ENCODE data around the gene COL26A1. TPM values are rescaled to one million over a fixed set of nuclear protein-coding genes. Genes with fewer than 3 reads are reported as not detected.
"Not testable (repeated sequence)": the region's sequence is repeated elsewhere in the genome, so short reads cannot be mapped to it uniquely, and the experiment has no call there.

Gene COL26A1
- polyA plus RNA-seq, 1 donor from 2014 or later: 36.6 TPM

DNA sequence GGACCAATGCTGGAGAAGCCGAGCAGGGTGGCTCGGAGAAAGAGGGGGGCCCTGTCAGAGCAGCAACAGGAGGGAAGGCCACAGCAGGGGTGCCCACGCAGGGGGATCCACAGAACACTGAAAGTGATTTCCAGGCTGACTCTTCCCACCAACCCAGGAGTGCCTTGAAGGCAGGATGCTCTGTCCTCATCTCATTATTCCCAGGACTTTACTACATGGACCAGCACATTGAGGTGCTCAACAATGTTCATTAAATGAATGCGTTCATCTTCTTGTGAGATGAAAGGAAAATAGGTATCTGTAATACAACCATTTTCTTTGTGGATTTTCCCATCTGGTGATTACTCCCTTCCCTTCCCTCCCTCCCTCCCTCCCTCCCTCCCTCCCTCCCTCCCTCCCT is 71.0 kb downstream of the COL26A1 start:
- Histone ChIP-seq H3K9me3 (ENCODE audit: low read length) (no peaks in the 10 kb centered on the region), H3K79me2 (replicated peaks; ENCODE audit: insufficient read depth, low read length) (no peaks in the 10 kb centered on the region), H3K27ac (ENCODE audit: low read length) (no peak overlapping the region), H3K9ac (ENCODE audit: low read length) (no peak overlapping the region), H4K20me1 (ENCODE audit: insufficient read depth) (no peaks in the 10 kb centered on the region), H3K4me2 (ENCODE audit: low read length) (no peak overlapping the region), H3K36me3 (ENCODE audit: insufficient read depth, low read length) (no peaks in the 10 kb centered on the region), H2AFZ (ENCODE audit: low read depth, low read length) (no peak overlapping the region), H3K4me3 (ENCODE audit: low read length) (no peak overlapping the region), H3K9me2 (ENCODE audit: insufficient read depth, low read length) (no peaks in the 10 kb centered on the region), H3K27me3 (ENCODE audit: insufficient read depth, low read depth, low read length) (no peaks in the 10 kb centered on the region), H3F3A (ENCODE audit: insufficient read depth, low read length, poor library complexity, severe bottlenecking) (no peaks in the 10 kb centered on the region)
- no peak for TF ChIP-seq RAD21 (conservative IDR thresholded peaks at IDR 0.05)
- no peak for TF ChIP-seq TAF1 (IDR thresholded peaks at IDR 0.05; ENCODE audit: low read depth)
- no peak for TF ChIP-seq EZH2 (IDR thresholded peaks at IDR 0.05; ENCODE audit: borderline replicate concordance, insufficient read depth, low read length, poor library complexity, severe bottlenecking)
- TF ChIP-seq EP300 (conservative IDR thresholded peaks at IDR 0.05; ENCODE audit: poor library complexity, severe bottlenecking): no peak
- TF ChIP-seq MXI1 (conservative IDR thresholded peaks at IDR 0.05; ENCODE audit: poor library complexity, severe bottlenecking): no peak
- TF ChIP-seq POLR2AphosphoS5 (IDR thresholded peaks at IDR 0.05): no peak
- no peak for TF ChIP-seq SMC3 (conservative IDR thresholded peaks at IDR 0.05; ENCODE audit: poor library complexity)
- TF ChIP-seq, protein P1, sequence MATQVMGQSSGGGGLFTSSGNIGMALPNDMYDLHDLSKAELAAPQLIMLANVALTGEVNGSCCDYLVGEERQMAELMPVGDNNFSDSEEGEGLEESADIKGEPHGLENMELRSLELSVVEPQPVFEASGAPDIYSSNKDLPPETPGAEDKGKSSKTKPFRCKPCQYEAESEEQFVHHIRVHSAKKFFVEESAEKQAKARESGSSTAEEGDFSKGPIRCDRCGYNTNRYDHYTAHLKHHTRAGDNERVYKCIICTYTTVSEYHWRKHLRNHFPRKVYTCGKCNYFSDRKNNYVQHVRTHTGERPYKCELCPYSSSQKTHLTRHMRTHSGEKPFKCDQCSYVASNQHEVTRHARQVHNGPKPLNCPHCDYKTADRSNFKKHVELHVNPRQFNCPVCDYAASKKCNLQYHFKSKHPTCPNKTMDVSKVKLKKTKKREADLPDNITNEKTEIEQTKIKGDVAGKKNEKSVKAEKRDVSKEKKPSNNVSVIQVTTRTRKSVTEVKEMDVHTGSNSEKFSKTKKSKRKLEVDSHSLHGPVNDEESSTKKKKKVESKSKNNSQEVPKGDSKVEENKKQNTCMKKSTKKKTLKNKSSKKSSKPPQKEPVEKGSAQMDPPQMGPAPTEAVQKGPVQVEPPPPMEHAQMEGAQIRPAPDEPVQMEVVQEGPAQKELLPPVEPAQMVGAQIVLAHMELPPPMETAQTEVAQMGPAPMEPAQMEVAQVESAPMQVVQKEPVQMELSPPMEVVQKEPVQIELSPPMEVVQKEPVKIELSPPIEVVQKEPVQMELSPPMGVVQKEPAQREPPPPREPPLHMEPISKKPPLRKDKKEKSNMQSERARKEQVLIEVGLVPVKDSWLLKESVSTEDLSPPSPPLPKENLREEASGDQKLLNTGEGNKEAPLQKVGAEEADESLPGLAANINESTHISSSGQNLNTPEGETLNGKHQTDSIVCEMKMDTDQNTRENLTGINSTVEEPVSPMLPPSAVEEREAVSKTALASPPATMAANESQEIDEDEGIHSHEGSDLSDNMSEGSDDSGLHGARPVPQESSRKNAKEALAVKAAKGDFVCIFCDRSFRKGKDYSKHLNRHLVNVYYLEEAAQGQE (IDR thresholded peaks at IDR 0.05; ENCODE audit: borderline replicate concordance): no peak
- TF ChIP-seq, protein P2, sequence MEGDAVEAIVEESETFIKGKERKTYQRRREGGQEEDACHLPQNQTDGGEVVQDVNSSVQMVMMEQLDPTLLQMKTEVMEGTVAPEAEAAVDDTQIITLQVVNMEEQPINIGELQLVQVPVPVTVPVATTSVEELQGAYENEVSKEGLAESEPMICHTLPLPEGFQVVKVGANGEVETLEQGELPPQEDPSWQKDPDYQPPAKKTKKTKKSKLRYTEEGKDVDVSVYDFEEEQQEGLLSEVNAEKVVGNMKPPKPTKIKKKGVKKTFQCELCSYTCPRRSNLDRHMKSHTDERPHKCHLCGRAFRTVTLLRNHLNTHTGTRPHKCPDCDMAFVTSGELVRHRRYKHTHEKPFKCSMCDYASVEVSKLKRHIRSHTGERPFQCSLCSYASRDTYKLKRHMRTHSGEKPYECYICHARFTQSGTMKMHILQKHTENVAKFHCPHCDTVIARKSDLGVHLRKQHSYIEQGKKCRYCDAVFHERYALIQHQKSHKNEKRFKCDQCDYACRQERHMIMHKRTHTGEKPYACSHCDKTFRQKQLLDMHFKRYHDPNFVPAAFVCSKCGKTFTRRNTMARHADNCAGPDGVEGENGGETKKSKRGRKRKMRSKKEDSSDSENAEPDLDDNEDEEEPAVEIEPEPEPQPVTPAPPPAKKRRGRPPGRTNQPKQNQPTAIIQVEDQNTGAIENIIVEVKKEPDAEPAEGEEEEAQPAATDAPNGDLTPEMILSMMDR (IDR thresholded peaks at IDR 0.05; ENCODE audit: poor library complexity, severe bottlenecking): no peak

DNA sequence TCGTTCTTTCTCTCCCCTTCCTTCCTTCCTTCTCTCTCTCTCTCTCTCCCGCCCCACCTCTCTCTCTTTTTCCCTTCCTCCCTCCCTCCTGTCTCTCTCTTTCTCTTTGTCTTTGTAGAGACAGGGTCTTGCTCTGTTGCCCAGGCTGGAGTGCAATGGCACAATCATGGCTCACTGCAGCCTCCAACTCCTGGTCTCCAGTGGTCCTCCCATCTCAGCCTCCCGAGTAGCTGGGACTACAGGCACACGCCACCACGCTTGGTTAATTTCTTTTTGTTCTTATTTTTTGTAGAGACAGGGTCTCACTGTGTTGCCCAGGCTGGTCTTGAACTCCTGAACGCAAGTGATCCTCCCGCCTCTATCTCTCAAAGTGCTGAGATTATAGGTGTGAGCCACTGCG is 71.5 kb downstream of the COL26A1 start:
- not testable (repeated sequence) for H3K4me2 ChIP-seq (ENCODE audit: low read length)

More for the DNA sequence above, 71.5 kb downstream of the COL26A1 start:
- not testable (repeated sequence) for H3K9ac ChIP-seq (ENCODE audit: low read length); H3K36me3 ChIP-seq (ENCODE audit: insufficient read depth, low read length); H3K9me2 ChIP-seq (ENCODE audit: insufficient read depth, low read length); H3K4me3 ChIP-seq (ENCODE audit: low read length); H3K79me2 ChIP-seq (replicated peaks; ENCODE audit: insufficient read depth, low read length); H3F3A ChIP-seq (ENCODE audit: insufficient read depth, low read length, poor library complexity, severe bottlenecking); H3K9me3 ChIP-seq (ENCODE audit: low read length); H3K27me3 ChIP-seq (ENCODE audit: insufficient read depth, low read depth, low read length); H4K20me1 ChIP-seq (ENCODE audit: insufficient read depth); H2AFZ ChIP-seq (ENCODE audit: low read depth, low read length); H3K27ac ChIP-seq (ENCODE audit: low read length)

Data from neural cell (in vitro differentiated cells).